Renal pelvis (tissue), 4 donors: Measurements from ENCODE around the gene NLGN1. TPM values are rescaled to one million over a fixed set of nuclear protein-coding genes. Genes with fewer than 3 reads are reported as not detected.

Experiments used
- DNase-seq: peaks from one replicate; pipeline ENCODE4 v3.0.0-alpha.2; 2013
- polyA plus RNA-seq, 3 donors: library from polyadenylated mRNA; unstranded; fragments of 120-200 nt; gene quantifications; one replicate each; pipeline ENCODE4 v1.2.1, GENCODE V29; 2013; ENCODE audit not compliant: insufficient read length in 3 of 3

NLGN1 gene
- polyA plus RNA-seq, 3 donors: 1.5 to 2.2 (median 2.1) TPM

DNA sequence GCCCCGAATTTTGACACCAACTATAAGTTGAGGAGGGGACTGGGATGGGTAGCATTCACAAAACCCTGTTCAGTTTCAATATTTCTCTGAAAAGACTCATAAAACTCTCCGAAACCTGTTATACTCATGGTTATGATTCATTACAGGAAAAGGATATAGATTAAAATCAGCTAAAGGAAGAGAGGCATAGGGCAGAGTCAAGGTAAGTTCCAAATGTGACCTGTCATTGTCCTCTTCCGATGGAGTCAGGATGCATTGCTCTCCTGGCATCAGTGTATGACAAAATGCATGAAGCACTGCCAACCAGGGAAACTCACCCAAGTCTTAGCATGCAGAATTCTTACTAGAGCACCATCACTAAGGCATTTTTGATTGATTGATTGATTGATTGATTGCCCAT lies 936.6 kb downstream of the NLGN1 start:
- DNase-seq: no peak

- no peak for DNase-seq
Observed at GRCh38 chr3:174335324-174335723, 937.8 kb downstream of the NLGN1 start.

GRCh38 chr3:174335910-174336309 lies 938.4 kb downstream of the NLGN1 start:
- no peak for DNase-seq
